ENCODE results near the gene PACSIN2. TPM values are rescaled to one million over a fixed set of nuclear protein-coding genes. Genes with fewer than 3 reads are reported as not detected.
"Not testable (repeated sequence)": the region's sequence is repeated elsewhere in the genome, so short reads cannot be mapped to it uniquely, and the experiment has no call there.

Gene PACSIN2
- polyA plus RNA-seq, 2 of the 4 experiments (the other 2 are of a cell fraction): 60.3 to 94.0 TPM

DNA sequence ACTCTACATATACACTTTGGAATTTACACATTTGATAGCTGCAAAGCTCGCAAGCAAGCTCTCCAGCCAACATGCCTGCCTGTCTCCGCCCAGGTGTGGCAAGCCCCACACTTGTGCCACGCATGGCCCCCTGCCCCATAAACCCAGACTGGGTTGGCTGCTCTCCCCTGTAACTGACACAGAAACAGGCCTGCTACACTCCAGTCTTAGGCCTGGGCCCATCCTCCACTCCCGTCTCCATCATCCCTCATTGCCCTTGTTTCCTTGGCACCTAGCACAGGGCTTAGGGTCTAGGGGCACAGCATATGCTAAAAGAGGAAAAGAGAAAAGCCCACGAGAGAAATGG lies 41.4 kb downstream of the PACSIN2 start:
- no peak overlapping the region for H3K4me3 ChIP-seq
- POLR2A ChIA-PET: no interaction called here
- 0 out of 6 replicates have a peak overlapping the region, but pooled peaks of 1 of the 2 experiments have one; percentile 10 for H3K27ac ChIP-seq
- no peak overlapping the region for H3K4me2 ChIP-seq
- TF ChIP-seq, protein P1, sequence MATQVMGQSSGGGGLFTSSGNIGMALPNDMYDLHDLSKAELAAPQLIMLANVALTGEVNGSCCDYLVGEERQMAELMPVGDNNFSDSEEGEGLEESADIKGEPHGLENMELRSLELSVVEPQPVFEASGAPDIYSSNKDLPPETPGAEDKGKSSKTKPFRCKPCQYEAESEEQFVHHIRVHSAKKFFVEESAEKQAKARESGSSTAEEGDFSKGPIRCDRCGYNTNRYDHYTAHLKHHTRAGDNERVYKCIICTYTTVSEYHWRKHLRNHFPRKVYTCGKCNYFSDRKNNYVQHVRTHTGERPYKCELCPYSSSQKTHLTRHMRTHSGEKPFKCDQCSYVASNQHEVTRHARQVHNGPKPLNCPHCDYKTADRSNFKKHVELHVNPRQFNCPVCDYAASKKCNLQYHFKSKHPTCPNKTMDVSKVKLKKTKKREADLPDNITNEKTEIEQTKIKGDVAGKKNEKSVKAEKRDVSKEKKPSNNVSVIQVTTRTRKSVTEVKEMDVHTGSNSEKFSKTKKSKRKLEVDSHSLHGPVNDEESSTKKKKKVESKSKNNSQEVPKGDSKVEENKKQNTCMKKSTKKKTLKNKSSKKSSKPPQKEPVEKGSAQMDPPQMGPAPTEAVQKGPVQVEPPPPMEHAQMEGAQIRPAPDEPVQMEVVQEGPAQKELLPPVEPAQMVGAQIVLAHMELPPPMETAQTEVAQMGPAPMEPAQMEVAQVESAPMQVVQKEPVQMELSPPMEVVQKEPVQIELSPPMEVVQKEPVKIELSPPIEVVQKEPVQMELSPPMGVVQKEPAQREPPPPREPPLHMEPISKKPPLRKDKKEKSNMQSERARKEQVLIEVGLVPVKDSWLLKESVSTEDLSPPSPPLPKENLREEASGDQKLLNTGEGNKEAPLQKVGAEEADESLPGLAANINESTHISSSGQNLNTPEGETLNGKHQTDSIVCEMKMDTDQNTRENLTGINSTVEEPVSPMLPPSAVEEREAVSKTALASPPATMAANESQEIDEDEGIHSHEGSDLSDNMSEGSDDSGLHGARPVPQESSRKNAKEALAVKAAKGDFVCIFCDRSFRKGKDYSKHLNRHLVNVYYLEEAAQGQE (IDR thresholded peaks at IDR 0.05): no peak
- TF ChIP-seq RAD21 (conservative IDR thresholded peaks at IDR 0.05 in 1 of 2, IDR thresholded peaks at IDR 0.05 in 1 of 2): no peak
- TF ChIP-seq POLR2A (IDR thresholded peaks at IDR 0.05; ENCODE audit: low read length): no peak
- TF ChIP-seq PHF8 (IDR thresholded peaks at IDR 0.05; ENCODE audit: borderline replicate concordance, low read depth): no peak
- TF ChIP-seq SMC3 (IDR thresholded peaks at IDR 0.05): no peak
- TF ChIP-seq TP53 (CRISPR knock-in tag; IDR thresholded peaks at IDR 0.05): no peak
- TF ChIP-seq HOXB5 (CRISPR knock-in tag; IDR thresholded peaks at IDR 0.05): no peak
- no peak for TF ChIP-seq JUN (IDR thresholded peaks at IDR 0.05)
- TF ChIP-seq ZNF302 (CRISPR knock-in tag; IDR thresholded peaks at IDR 0.05): no peak
- TF ChIP-seq ZSCAN20 (CRISPR knock-in tag; IDR thresholded peaks at IDR 0.05): no peak
- ATAC-seq (no peak), FAIRE-seq (no peak), DNase-seq (ENCODE audit: low read depth in 1 of 2, low spot score in 1 of 2) (no peak)
- CTCF ChIA-PET: interaction anchor here (1.0 to 2.2 kb wide), 6 partner anchors 60 to 193 kb away, joined by 3 to 7 read pairs (median 4); no protein-coding TSS in a partner anchor
- 76% methylated on average over 5 of the region's 5 CpGs for WGBS (ENCODE audit: missing lambda C conversion rate)
- no peaks in the 10 kb centered on the region for H3K9me3 ChIP-seq
- peaks cover 64% of the 10 kb centered on the region for H3K4me1 ChIP-seq

DNA sequence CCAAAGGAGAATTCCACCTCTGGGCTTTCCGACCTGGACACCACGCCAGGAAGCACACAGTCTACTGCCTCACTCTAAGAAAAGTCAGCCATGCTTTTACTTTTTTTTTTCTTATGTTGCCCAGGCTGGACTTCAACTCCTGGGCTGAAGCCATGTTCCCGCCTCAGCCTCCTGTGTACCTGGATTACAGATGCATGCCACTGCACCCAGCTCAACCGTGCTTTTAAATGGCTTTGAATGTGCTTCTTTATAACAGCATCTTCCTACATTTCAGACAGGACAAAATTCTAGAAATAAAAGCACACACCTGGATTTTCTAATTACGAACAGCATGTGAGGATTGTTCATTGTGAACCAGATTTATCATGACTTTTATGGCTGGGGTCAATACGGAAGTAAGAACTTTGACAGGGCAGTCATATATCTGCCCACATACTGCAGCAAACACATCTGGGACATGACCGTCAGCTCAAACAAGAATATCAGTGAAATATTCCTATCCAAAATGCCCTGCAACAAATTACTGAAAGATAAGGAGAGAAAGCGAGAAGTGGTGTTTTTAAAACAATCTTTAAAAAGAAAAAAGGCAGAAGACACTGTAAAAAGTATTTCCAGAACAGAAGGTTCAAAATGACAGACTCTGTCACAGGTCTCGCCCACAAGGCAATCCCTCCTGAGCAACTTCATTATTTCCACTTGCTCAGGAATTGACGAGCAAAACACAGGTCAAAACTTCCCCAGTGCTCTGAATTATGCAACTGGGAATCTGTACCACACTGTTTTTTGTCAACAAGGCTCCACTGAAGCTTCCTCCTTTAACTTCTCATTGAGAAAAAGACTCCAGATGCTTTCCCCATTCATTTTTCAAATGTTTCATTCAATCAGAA lies 42.1 kb downstream of the PACSIN2 start:
- no peak for DNase-seq (ENCODE audit: low read depth in 1 of 2, low spot score in 1 of 2)
- ChIA-PET CTCF (interaction anchor here (0.7 to 2.2 kb wide), 6 partner anchors 61 to 192 kb away, joined by 3 to 7 read pairs (median 4); no protein-coding TSS in a partner anchor), POLR2A (no interaction called here)
- H3K9me3 ChIP-seq: no peaks in the 10 kb centered on the region
- H3K4me1 ChIP-seq: peaks cover 60% of the 10 kb centered on the region
- ATAC-seq: no peak
- TF ChIP-seq, protein P2, sequence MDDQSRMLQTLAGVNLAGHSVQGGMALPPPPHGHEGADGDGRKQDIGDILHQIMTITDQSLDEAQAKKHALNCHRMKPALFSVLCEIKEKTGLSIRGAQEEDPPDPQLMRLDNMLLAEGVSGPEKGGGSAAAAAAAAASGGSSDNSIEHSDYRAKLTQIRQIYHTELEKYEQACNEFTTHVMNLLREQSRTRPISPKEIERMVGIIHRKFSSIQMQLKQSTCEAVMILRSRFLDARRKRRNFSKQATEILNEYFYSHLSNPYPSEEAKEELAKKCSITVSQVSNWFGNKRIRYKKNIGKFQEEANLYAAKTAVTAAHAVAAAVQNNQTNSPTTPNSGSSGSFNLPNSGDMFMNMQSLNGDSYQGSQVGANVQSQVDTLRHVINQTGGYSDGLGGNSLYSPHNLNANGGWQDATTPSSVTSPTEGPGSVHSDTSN (IDR thresholded peaks at IDR 0.05): no peak
- TF ChIP-seq ZNF302 (CRISPR knock-in tag; IDR thresholded peaks at IDR 0.05): no peak
- TF ChIP-seq MAFK (IDR thresholded peaks at IDR 0.05; ENCODE audit: partially characterized antibody): no peak
- no peak for TF ChIP-seq CHD2 (IDR thresholded peaks at IDR 0.05; ENCODE audit: low read length, partially characterized antibody)
- TF ChIP-seq KDM5A (IDR thresholded peaks at IDR 0.05): no peak
- TF ChIP-seq, protein P3, sequence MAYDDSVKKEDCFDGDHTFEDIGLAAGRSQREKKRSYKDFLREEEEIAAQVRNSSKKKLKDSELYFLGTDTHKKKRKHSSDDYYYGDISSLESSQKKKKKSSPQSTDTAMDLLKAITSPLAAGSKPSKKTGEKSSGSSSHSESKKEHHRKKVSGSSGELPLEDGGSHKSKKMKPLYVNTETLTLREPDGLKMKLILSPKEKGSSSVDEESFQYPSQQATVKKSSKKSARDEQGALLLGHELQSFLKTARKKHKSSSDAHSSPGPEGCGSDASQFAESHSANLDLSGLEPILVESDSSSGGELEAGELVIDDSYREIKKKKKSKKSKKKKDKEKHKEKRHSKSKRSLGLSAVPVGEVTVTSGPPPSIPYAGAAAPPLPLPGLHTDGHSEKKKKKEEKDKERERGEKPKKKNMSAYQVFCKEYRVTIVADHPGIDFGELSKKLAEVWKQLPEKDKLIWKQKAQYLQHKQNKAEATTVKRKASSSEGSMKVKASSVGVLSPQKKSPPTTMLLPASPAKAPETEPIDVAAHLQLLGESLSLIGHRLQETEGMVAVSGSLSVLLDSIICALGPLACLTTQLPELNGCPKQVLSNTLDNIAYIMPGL (CRISPR knock-in tag; IDR thresholded peaks at IDR 0.05; ENCODE audit: borderline replicate concordance): no peak
- TF ChIP-seq ZFP36 (IDR thresholded peaks at IDR 0.05; ENCODE audit: borderline replicate concordance, partially characterized antibody): no peak
- TF ChIP-seq RAD21 (conservative IDR thresholded peaks at IDR 0.05 in 1 of 2, IDR thresholded peaks at IDR 0.05 in 1 of 2): no peak
- no peak for TF ChIP-seq CEBPB (IDR thresholded peaks at IDR 0.05)
- TF ChIP-seq FOSB (CRISPR knock-in tag; IDR thresholded peaks at IDR 0.05): no peak
- TF ChIP-seq HEYL (CRISPR knock-in tag; IDR thresholded peaks at IDR 0.05): no peak
- no peak for TF ChIP-seq ZSCAN20 (CRISPR knock-in tag; IDR thresholded peaks at IDR 0.05)
- no peak for TF ChIP-seq CBX2 (IDR thresholded peaks at IDR 0.05; ENCODE audit: borderline replicate concordance, low read depth)
- TF ChIP-seq NFE2L2 (conservative IDR thresholded peaks at IDR 0.05; ENCODE audit: low read length): no peak
- TF ChIP-seq GATA3 (IDR thresholded peaks at IDR 0.05; ENCODE audit: borderline replicate concordance): no peak
- no peak for TF ChIP-seq RNF2 (IDR thresholded peaks at IDR 0.05; ENCODE audit: borderline replicate concordance, low read depth)
- TF ChIP-seq HDAC2 (IDR thresholded peaks at IDR 0.05): no peak
- no peak for TF ChIP-seq NPAS2 (CRISPR knock-in tag; IDR thresholded peaks at IDR 0.05; ENCODE audit: borderline replicate concordance)
- TF ChIP-seq, protein P4, sequence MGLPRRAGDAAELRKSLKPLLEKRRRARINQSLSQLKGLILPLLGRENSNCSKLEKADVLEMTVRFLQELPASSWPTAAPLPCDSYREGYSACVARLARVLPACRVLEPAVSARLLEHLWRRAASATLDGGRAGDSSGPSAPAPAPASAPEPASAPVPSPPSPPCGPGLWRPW (IDR thresholded peaks at IDR 0.05): no peak
- FAIRE-seq: no peak
- no peak overlapping the region for H3K4me2 ChIP-seq
- WGBS (ENCODE audit: missing lambda C conversion rate): 86% methylated on average over 10 of the region's 10 CpGs
- no peak overlapping the region for H3K27ac ChIP-seq
- no peak overlapping the region for H3K4me3 ChIP-seq

DNA sequence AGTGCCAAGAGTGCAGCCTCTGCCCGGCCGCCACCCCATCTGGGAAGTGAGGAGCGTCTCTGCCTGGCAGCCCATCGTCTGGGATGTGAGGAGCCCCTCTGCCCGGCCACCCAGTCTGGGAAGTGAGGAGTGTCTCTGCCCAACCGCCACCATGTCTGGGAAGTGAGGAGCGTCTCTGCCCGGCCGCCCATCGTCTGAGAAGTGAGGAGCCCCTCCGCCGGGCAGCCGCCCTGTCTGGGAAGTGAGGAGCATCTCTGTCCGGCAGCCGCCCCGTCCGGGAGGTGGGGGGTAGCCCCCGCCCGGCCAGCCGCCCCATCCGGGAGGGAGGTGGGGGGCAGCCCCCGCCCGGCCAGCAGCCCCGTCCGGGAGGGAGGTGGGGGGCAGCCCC lies 43.5 kb downstream of the PACSIN2 start:
- H3K9me3 ChIP-seq; H3K27ac ChIP-seq; DNase-seq (ENCODE audit: low read depth in 1 of 2, low spot score in 1 of 2); ATAC-seq; FAIRE-seq; H3K4me2 ChIP-seq; H3K4me3 ChIP-seq; POLR2A ChIA-PET: not testable (repeated sequence)
- WGBS (ENCODE audit: missing lambda C conversion rate): no CpG with 5 or more reads among the region's 25 CpGs
- CTCF ChIA-PET: interaction anchor here (1.1 kb wide), 1 partner anchor 19 kb away, joined by 4 read pairs; no protein-coding TSS in a partner anchor
- H3K4me1 ChIP-seq: peaks cover 54% of the 10 kb centered on the region

Data from A549 (cell line).